GM18505 (cell line): ENCODE results near the gene RPAIN.
"Not testable (repeated sequence)": the region's sequence is repeated elsewhere in the genome, so short reads cannot be mapped to it uniquely, and the experiment has no call there.

Experiments
- ATAC-seq: cut with Tn5 transposase; IDR thresholded peaks from one replicate; pipeline ENCODE4 v1.9.1; 2021; ENCODE audit not compliant: unreplicated experiment
- POLR2A ChIP-seq: IDR thresholded peaks from 4 replicates; pipeline ENCODE4 v1.6.1; 2011; ENCODE audit warnings: borderline replicate concordance; ENCODE audit not compliant: insufficient read depth, insufficient read length; ENCODE audit errors: extremely low read depth

The RPAIN gene

GRCh38 chr17:5410594-5411272 is 9.2 kb upstream of the RPAIN start:
- no peak for ATAC-seq
- no peak for TF ChIP-seq POLR2A

DNA sequence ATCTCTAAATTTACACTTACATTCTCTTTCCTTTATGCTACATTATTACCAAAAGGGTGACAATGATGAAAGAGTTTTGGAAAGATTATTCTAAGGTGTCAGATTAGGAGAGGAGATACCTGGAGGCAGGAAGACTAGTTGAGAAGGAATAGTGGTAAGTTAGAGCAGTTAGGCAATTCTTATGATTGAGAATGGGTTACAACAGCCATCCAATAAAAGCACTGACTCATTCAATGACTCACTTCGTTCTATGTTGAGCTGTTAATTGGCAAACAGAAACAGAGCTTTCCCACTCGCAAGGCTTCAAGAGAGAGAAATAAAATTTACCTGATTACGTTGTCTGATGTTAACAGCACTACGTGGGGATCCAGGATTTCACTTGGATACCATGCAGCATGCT is 6.3 kb upstream of the RPAIN start:
- no peak for TF ChIP-seq POLR2A
- ATAC-seq = no peak

DNA sequence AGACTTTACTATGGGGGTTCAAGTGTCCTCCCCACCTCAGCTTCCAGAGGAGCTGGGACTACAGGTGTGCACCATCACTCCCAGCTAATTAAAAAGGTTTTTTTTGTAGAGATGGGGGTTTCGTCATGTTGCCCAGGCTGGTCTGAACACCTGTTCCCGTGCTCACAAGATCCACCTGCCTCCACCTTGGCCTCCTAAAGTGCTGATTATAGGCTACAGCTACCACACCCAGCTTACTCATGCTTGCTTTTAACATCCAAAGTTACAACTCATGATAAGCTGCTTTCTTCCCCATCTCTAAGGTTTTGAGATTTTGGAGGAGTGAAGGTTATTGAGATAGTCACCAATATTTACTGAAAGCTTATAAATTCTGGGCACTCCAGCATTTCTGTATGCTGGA is 3.1 kb upstream of the RPAIN start:
- TF ChIP-seq POLR2A = no peak
- ATAC-seq = no peak

DNA sequence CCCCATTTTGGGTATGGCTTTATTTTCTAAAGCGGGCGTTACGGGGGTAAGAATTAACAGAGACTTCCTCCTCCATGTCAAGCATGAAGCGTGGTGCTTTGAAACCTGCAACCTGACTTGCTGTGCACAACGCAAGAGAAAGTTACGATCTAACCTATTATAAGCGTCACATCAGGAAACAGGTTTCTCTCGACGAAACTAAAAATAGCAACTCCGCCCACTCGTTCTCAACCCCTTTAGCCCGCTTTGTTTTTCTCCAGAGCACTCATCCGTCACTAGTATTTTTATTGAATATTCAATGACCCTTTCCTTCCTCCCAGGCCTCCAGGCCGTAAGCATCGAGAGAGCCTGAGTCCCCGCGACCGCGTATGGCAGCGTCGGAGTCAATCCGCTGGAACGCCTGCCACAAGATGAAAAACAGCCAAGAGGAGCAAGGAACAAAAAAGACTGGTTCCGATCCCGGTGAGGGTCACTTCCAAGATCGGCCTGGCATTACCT is 1.1 kb upstream of the RPAIN start:
- TF ChIP-seq POLR2A = peak; percentile 24
- ATAC-seq = peak; percentile 28

DNA sequence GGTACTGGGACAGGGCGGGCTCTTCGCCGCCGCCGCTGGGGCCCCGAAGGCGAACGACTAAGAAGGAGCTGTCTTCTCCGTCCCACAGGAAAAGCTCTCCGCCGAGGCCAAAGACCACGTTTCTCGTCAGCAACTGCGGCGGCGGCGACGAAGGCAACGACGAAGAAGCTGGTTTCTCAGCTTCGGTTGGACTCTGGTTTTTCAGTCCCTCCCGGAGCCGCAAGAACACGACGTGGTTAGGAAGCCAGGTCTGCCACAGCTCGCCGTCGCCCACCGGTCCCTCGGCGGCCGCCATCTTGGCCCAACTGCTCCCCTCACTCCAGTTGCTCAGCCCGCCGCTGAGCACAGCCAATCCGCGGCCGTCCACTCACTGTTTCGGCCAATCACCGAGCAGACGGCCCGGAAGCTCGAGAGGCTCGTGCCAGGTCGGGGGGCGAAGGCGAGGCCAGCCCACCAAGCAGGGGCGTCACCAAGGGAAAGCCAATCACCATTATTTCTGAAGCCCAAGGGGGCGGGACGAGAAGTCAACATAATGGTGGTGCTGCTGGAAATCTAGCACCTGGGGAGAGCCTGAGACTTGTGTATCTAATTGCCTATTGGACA is 525 bp upstream of the RPAIN start, which contains the start of gene NUP88:
TSS of gene NUP88 (minus strand) at position 307 of the 603 bp plus-strand sequence. CDS start at position 295, 12 bp downstream.
- TF ChIP-seq POLR2A = peak; percentile 86
- ATAC-seq = peak; percentile 86

- no peak for ATAC-seq
- no peak for TF ChIP-seq POLR2A
Measured at GRCh38 chr17:5422505-5422904, 2.5 kb downstream of the RPAIN start.

DNA sequence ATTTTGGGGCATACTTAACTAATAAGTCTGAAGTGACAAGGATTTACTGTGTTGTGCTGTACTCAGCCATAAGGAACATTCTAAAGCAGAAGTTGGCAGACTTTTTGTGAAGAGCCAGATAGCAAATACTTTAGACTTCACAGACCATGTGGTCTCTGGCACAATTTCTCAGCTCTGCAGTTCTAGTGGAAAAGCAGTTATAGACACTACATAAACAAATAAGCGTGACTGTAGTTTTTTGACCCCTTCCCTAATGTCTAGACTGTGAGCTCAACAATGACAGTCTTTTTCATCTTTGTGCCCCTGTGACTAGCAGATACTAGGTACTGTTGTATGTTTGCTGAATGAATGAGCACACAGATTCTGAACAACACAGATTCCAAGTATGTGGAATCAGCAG is 4.9 kb downstream of the RPAIN start:
- no peak for TF ChIP-seq POLR2A
- ATAC-seq = no peak

- ATAC-seq = no peak
Measured at GRCh38 chr17:5425826-5426225, 5.8 kb downstream of the RPAIN start.

DNA sequence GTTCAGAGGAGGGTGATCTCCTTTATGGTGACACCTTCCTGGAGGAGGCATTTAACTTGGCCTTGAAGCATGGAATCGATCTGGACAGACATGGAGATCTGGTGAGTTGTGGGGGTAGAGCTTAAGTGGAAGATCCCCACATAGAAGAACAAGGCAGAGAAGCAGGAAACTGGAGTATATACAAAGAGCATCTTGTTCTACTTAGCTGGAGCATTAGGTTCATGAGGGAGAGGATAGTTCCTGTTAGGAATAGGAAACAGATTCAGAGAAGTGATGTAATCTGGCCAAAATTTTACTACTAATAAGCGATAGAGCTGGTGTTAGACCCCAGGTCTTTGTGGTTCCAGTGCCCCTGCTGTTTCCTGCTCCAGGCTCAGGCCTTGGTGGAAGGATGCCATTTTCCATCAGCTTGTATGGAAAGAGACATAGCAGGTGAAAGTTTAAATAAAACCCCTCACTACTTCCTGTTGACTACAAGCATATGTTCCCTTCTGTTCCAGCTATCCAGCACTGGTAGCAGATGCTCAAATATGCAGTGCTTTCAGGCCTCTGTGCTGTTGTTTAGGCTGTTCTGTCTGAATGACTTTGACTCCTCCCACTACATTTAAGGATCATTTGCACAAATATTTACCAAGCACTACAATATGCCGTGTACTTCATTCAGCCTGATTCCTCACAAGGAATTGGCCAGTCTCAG is 9.4 kb downstream of the RPAIN start:
- ATAC-seq = no peak
- no peak for TF ChIP-seq POLR2A

More at GRCh38 chr17:5425826-5426225, 5.8 kb downstream of the RPAIN start:
- no peak for TF ChIP-seq POLR2A

GRCh38 chr17:5430413-5430999 is 10.5 kb downstream of the RPAIN start:
- no peak for ATAC-seq
- no peak for TF ChIP-seq POLR2A

DNA sequence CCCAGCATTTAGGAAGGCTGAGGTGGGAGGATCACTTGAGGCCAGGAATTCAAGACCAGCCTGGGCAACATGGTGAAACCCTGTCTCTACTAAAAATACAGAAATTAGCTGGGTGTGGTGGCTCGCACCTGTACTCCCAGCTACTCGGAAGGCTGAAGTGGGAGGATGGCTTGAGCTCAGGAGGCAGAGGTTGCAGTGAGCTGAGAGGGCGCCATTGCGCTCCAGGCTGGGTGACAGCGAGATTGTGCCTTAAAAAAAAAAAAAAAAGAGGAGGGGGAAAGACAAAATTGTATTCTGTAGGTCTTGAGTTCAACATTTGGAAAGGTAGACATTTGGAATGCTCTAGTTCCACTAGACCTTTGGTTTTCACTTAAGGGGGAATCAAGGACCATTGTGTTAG is 11.3 kb downstream of the RPAIN start:
- not testable (repeated sequence) for ATAC-seq

DNA sequence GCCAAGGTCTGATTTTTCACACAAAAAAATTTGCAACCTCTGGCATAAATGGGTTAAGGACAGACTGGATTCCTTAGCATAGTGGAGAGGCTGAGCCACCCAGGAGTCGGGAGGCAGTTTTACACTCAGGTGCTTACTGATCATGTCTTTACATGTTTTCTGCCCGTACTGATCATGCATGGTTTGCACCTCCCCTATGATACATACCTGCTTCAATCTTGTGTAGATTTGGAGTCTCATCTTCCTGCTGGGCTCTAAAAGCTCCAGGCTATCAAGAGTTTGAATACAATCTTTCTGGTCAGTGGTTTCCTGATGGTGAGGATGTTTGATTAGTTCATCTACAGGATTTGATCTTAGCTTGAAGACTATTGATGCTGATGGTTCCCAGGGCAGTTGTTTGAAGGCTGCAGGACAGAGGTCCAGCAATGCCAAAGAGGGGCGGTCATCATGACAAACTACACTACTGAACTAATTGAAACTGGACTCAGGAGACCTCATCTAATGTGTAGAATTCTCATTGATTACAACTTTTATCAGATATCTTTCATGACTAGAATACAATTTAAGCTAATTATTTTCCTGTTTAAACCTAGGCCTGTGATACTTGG is 12.1 kb downstream of the RPAIN start:
- ATAC-seq = no peak
- TF ChIP-seq POLR2A = no peak

DNA sequence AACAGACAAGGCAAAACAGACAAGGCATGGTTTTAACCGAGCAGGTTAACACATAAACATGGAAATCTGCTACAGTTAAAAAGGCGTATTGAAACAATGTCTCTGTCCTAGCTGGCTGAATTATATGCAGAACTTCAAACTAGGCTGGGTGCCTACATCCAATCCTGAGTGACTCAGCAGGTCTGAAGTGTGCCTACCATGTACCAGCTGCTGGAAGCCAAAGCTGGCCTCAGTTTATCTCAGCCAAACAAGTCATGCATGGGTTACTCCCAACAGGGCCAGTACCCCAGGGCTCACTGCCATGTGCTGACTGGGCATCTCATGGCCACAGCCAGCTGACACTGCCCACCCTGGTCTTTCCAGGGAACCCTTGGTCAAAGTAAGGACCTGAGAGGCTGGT is 15.0 kb downstream of the RPAIN start:
- TF ChIP-seq POLR2A = no peak
- ATAC-seq = no peak

DNA sequence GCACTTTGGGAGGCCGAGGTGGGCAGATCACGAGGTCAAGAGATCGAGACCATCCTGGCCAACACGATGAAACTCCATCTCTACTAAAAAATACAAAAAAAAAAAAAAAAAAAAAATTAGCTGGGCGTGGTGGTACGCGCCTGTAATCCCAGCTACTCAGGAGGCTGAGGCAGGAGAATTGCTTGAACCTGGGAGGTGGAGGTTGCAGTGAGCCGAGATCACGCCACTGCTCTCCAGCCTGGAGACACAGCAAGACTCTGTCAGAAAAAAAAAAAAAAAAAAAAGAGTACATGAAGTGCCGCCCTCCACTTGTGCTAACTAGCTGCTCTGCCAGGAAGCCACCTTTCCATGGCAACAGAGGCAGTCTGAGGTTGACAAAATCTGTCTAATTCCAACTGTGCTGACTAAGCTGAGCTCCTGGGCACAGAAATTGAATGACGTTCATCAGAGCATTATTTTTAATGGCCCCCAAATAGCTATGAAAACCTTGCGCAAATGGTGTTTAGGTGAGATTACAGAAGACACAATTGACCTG is 15.9 kb downstream of the RPAIN start:
- not testable (repeated sequence) for ATAC-seq
